Esophagus squamous epithelium (tissue), 5 donors: ENCODE measurements around the gene CHST8. TPM values are rescaled to one million over a fixed set of nuclear protein-coding genes. Genes with fewer than 3 reads are reported as not detected.

Source experiments
- DNase-seq: peaks from one replicate; lab custom pipeline; 2025; lab: John Stamatoyannopoulos, UW
- H3K27ac ChIP-seq, 4 donors: fragments of 200-600 bp; sonication (generic); one replicate each; pipeline ENCODE4 v1.5.1; 2016 to 2019; ENCODE audit warnings: mild to moderate bottlenecking in 1 of 4
- H3K27me3 ChIP-seq, 4 donors: fragments of 200-600 bp; sonication (generic); 1 replicate in 3 of 4; 2 replicates in 1 of 4; pipeline versions ENCODE4 v1.5.1 to v1.6.0; 2017 to 2021; ENCODE audit warnings: antibody characterized with exemption in 1 of 4
- H3K36me3 ChIP-seq, 3 donors: fragments of 200-600 bp; sonication (generic); one replicate each; pipeline ENCODE4 v1.5.1; 2016 to 2019
- H3K4me1 ChIP-seq, 3 donors: fragments of 200-600 bp; sonication (generic); one replicate each; pipeline ENCODE4 v1.5.1; 2017 to 2019
- H3K4me3 ChIP-seq, 4 donors: fragments of 200-600 bp; sonication (generic); 1 replicate in 3 of 4; 2 replicates in 1 of 4; pipeline ENCODE4 v1.5.1; 2016 to 2019; ENCODE audit warnings: mild to moderate bottlenecking in 2 of 4, moderate library complexity in 1 of 4
- H3K9me3 ChIP-seq, 3 donors: fragments of 200-600 bp; sonication (generic); one replicate each; pipeline ENCODE4 v1.5.1; 2016 to 2019
- CTCF ChIP-seq, 6 experiments: fragments of 450-650 bp in 4 of 6; fragments of 200-600 bp in 2 of 6; sonication (generic) in 2 of 6; IDR thresholded peaks; one replicate each; pipeline ENCODE4 v1.5.1; 2016 to 2019; ENCODE audit warnings: antibody characterized with exemption in 6 of 6, mild to moderate bottlenecking in 4 of 6, moderate library complexity in 4 of 6
- POLR2A ChIP-seq, 4 donors: fragments of 450-650 bp; IDR thresholded peaks; one replicate each; pipeline ENCODE4 v1.6.1; 2017; ENCODE audit warnings: antibody characterized with exemption in 4 of 4, mild to moderate bottlenecking in 4 of 4, moderate library complexity in 3 of 4
- WGBS, 2 donors: methylation state at CpG; one replicate each; pipeline ENCODE4 v1.1.5; 2018; 5-methylcytosine and 5-hydroxymethylcytosine counted together
- intact Hi-C: fragments of 100-400 bp; cut with DNase I; formaldehyde crosslinking; loops from one replicate; pipeline ENCODE4 v1.15.0; 2022
- total RNA-seq, 4 donors: library from RNA; depleted of rRNA; stranded (reverse); fragments of >200 nt; gene quantifications; one replicate each; pipeline ENCODE4 v1.1.0, GENCODE V29; 2016
- donor health status: DM: yes; HTN: yes; CAD: no.

Gene CHST8
- total RNA-seq, 4 donors from 2014 or later = 0.38 TPM; not detected in 3

- intact Hi-C loops = no loop called here
- WGBS, 2 donors = 57 to 65% methylated on average over 6 of the region's 6 CpGs
- no peaks in the 10 kb centered on the region for H3K4me1 ChIP-seq
- no peaks in the 10 kb centered on the region for H3K9me3 ChIP-seq
- DNase-seq = no peak
- TF ChIP-seq POLR2A (IDR thresholded peaks at IDR 0.05) (no peak), CTCF (IDR thresholded peaks at IDR 0.05) (no peak)
- no peaks in the 10 kb centered on the region for H3K36me3 ChIP-seq
- no peak overlapping the region for H3K27ac ChIP-seq
- H3K4me3 ChIP-seq = no peak overlapping the region
- H3K27me3 ChIP-seq = peaks cover 0 to 66% (median 0%) of the 10 kb centered on the region in 4 donors
Observed at GRCh38 chr19:33631609-33631973, 9.8 kb downstream of the CHST8 start.

GRCh38 chr19:33634361-33635091 lies 12.8 kb downstream of the CHST8 start:
- Histone ChIP-seq H3K9me3 (no peaks in the 10 kb centered on the region), H3K4me1 (no peaks in the 10 kb centered on the region), H3K36me3 (no peaks in the 10 kb centered on the region), H3K4me3 (no peak overlapping the region), H3K27ac (no peak overlapping the region), H3K27me3 (peaks cover 0 to 66% (median 0%) of the 10 kb centered on the region in 4 donors)
- WGBS, 2 donors = 69 to 73% methylated on average over 11 of the region's 14 CpGs
- TF ChIP-seq POLR2A (IDR thresholded peaks at IDR 0.05) = no peak
- no peak for TF ChIP-seq CTCF (IDR thresholded peaks at IDR 0.05)
- intact Hi-C loops = no loop called here
- DNase-seq = no peak

GRCh38 chr19:33638167-33639034 lies 16.6 kb downstream of the CHST8 start:
- Histone ChIP-seq H3K4me1 (no peaks in the 10 kb centered on the region), H3K27me3 (peaks cover 0 to 61% (median 0%) of the 10 kb centered on the region in 4 donors), H3K9me3 (no peaks in the 10 kb centered on the region), H3K27ac (no peak overlapping the region), H3K4me3 (no peak overlapping the region), H3K36me3 (no peaks in the 10 kb centered on the region)
- no peak for DNase-seq
- TF ChIP-seq POLR2A (IDR thresholded peaks at IDR 0.05) (no peak), CTCF (IDR thresholded peaks at IDR 0.05) (no peak)
- 36 to 44% methylated on average over 8 to 14 of the region's 15 CpGs for WGBS, 2 donors
- intact Hi-C loops = no loop called here

- Histone ChIP-seq H3K9me3 (no peaks in the 10 kb centered on the region), H3K36me3 (no peaks in the 10 kb centered on the region), H3K4me1 (no peaks in the 10 kb centered on the region), H3K4me3 (no peak overlapping the region), H3K27ac (no peak overlapping the region), H3K27me3 (peaks cover 0 to 61% (median 0%) of the 10 kb centered on the region in 4 donors)
- TF ChIP-seq CTCF (IDR thresholded peaks at IDR 0.05) (no peak), POLR2A (IDR thresholded peaks at IDR 0.05) (no peak)
- WGBS, 2 donors = 30 to 34% methylated on average over 14 of the region's 14 CpGs
- no peak for DNase-seq
- intact Hi-C loops = no loop called here
Observed at GRCh38 chr19:33639035-33639681, 17.4 kb downstream of the CHST8 start.
